K562 (cell line): ENCODE measurements around the gene SH3D21. TPM values are rescaled to one million over a fixed set of nuclear protein-coding genes. Genes with fewer than 3 reads are reported as not detected.

Source experiments
- ATF1 ChIP-seq, 2 experiments: fragments of 450-650 bp in 1 of 2; IDR thresholded peaks; 2 replicates each; pipeline ENCODE4 v1.6.1; 2016; ENCODE audit warnings: missing compliant biosample characterization in 1 of 2, missing genetic modification characterization in 1 of 2
- CC2D1A ChIP-seq: fragments of 450-650 bp; IDR thresholded peaks from 2 replicates; pipeline ENCODE4 v1.6.1; 2017; ENCODE audit warnings: mild to moderate bottlenecking
- CHCHD3 ChIP-seq: fragments of 250-450 bp; sonication (Bioruptor Pico); IDR thresholded peaks from 2 replicates; pipeline ENCODE4 v2.1.2; 2022; ENCODE audit warnings: mild to moderate bottlenecking
- FOXM1 ChIP-seq, 2 experiments: fragments of 450-650 bp in 1 of 2; sonication (generic) in 1 of 2; formaldehyde crosslinking in 1 of 2; IDR thresholded peaks; 2 replicates each; pipeline versions ENCODE4 v1.6.1 to v1.9.0; 2017 to 2022; ENCODE audit warnings: low read depth in 2 of 2, mild to moderate bottlenecking in 2 of 2, missing genetic modification reagents in 1 of 2, moderate library complexity in 1 of 2
- GABPA ChIP-seq: fragments of 200-800 bp; sonication (Bioruptor generic); conservative IDR thresholded peaks from 2 replicates; pipeline ENCODE4 v1.6.1; 2016; ENCODE audit warnings: low read depth, missing genetic modification characterization, missing compliant biosample characterization
- HLTF ChIP-seq: fragments of 450-650 bp; IDR thresholded peaks from 2 replicates; pipeline ENCODE4 v1.6.1; 2016
- JUND ChIP-seq, 2 experiments: IDR thresholded peaks; 2 replicates in 1 of 2; 3 replicates in 1 of 2; pipeline ENCODE4 v1.6.1; 2011; ENCODE audit warnings: borderline replicate concordance in 2 of 2, low read depth in 2 of 2, low read length in 2 of 2, improper control_type of control experiment in 1 of 2, missing biosample characterization in 1 of 2, missing genetic modification characterization in 1 of 2, missing genetic modification reagents in 1 of 2
- L3MBTL2 ChIP-seq: fragments of 450-650 bp; IDR thresholded peaks from 2 replicates; pipeline ENCODE4 v1.6.1; 2016; ENCODE audit warnings: mild to moderate bottlenecking, moderate library complexity
- NR2C1 ChIP-seq, 2 experiments: fragments of 450-650 bp; IDR thresholded peaks; 2 replicates each; pipeline ENCODE4 v1.6.1; 2017; ENCODE audit warnings: mild to moderate bottlenecking in 2 of 2, antibody characterized with exemption in 1 of 2, inconsistent platforms in 1 of 2, missing compliant biosample characterization in 1 of 2, missing genetic modification characterization in 1 of 2
- XRCC4 ChIP-seq: IDR thresholded peaks from one replicate; pipeline ENCODE4 v1.6.1; 2011; ENCODE audit not compliant: insufficient read depth, insufficient read length; ENCODE audit errors: extremely low read depth
- ZNF347 ChIP-seq: fragments of 450-650 bp; formaldehyde crosslinking; IDR thresholded peaks from 2 replicates; pipeline ENCODE4 v1.4.0; 2020; ENCODE audit warnings: low read depth, mild to moderate bottlenecking, moderate library complexity
- ZNF436 ChIP-seq: fragments of 250-450, 450-650 bp; sonication (Bioruptor Pico); formaldehyde crosslinking; IDR thresholded peaks from 2 replicates; pipeline ENCODE4 v1.7.0; 2020; ENCODE audit warnings: mild to moderate bottlenecking
- polyA plus RNA-seq, 8 experiments: library from polyadenylated mRNA; depleted of rRNA in 4 of 8; stranded (reverse) in 5 of 8; unstranded in 3 of 8; fragments of >200 nt; fragmentation: Nextera tagmentation in 2 of 8; fragmentation: Illumina TruSeq in 1 of 8; extraction: Ambion mirVana in 2 of 8; extraction: Trizol in 1 of 8; gene quantifications; 2 replicates each; pipeline versions ENCODE4 v1.2.1 to v1.2.3, GENCODE V29; 2011 to 2014; ENCODE audit warnings: inconsistent platforms in 1 of 8, missing spikeins in 1 of 8
- total RNA-seq, 7 experiments: library from RNA; depleted of rRNA in 6 of 7; stranded (reverse); fragments of >200 nt in 6 of 7; fragmentation: Illumina TruSeq in 2 of 7; extraction: Trizol in 2 of 7; gene quantifications; 2 replicates each; pipeline versions ENCODE4 v1.2.1 to v1.2.3, GENCODE V29; 2011 to 2021; ENCODE audit warnings: low replicate concordance in 1 of 7
- TF ChIP-seq, protein P1 (sequence below): fragments of 250-450 bp; sonication (Bioruptor Pico); IDR thresholded peaks from 2 replicates; pipeline ENCODE4 v1.8.0; 2022; ENCODE audit warnings: moderate library complexity, mild to moderate bottlenecking, inconsistent platforms
- TF ChIP-seq, protein P2 (sequence below): fragments of 450-650 bp; IDR thresholded peaks from 2 replicates; pipeline ENCODE4 v1.6.1; 2016; ENCODE audit warnings: low read depth, mild to moderate bottlenecking, moderate library complexity
- TF ChIP-seq, protein P3 (sequence below), 2 experiments: IDR thresholded peaks in 1 of 2; conservative IDR thresholded peaks in 1 of 2; 2 replicates each; pipeline ENCODE4 v1.6.1; 2016; ENCODE audit warnings: low read depth in 2 of 2, mild to moderate bottlenecking in 1 of 2, missing compliant biosample characterization in 1 of 2, missing genetic modification characterization in 1 of 2, moderate library complexity in 1 of 2
- TF ChIP-seq, protein P4 (sequence below): sonication (generic); formaldehyde crosslinking; IDR thresholded peaks from 2 replicates; pipeline ENCODE4 v1.9.0; 2022; ENCODE audit warnings: mild to moderate bottlenecking, missing genetic modification reagents
- TF ChIP-seq, protein P5 (sequence below): sonication (generic); formaldehyde crosslinking; IDR thresholded peaks from 2 replicates; pipeline ENCODE4 v1.8.0; 2022; ENCODE audit warnings: mild to moderate bottlenecking, missing genetic modification reagents
- TF ChIP-seq, protein P6 (sequence below): fragments of 450-650 bp; IDR thresholded peaks from 2 replicates; pipeline ENCODE4 v1.6.1; 2016; ENCODE audit warnings: antibody characterized with exemption

Gene SH3D21
- total and polyA plus RNA-seq, 9 of the 15 experiments (the other 6 are each of a cell fraction or from before 2014, with no cell fraction given): 0.01 to 4.7 (median 1.8) TPM

DNA sequence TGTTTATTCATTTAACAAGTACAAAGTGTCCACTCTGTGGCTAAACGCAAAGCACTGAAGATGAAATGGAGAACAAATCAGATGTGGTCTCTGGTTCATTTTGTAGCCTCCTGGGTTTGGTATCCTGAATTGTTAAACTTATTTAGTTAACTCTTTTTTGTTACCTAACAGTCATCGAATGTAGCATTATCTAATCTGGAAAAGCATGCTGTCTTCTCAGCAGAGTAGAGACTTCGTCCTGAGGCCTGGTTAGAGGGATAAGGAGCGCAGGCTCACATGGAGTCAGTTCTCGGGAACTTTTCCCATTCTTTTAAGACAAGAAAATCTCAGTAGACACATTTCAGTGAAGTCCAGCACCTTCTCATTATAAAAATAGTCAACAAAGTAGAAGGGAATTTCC, 33.1 kb upstream of the SH3D21 start (continued):
- TF ChIP-seq, protein P1, sequence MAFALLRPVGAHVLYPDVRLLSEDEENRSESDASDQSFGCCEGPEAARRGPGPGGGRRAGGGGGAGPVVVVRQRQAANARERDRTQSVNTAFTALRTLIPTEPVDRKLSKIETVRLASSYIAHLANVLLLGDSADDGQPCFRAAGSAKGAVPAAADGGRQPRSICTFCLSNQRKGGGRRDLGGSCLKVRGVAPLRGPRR (CRISPR knock-in tag): no peak
- TF ChIP-seq FOXM1 (IDR thresholded peaks at IDR 0.05; ENCODE audit: low read depth) (0 out of 2 replicates have a peak, but pooled peaks have one; percentile 63), FOXM1 (CRISPR knock-in tag; IDR thresholded peaks at IDR 0.05; ENCODE audit: low read depth) (no peak), GABPA (tag) (no peak), ZNF436 (CRISPR knock-in tag) (no peak), JUND (IDR thresholded peaks at IDR 0.05; ENCODE audit: borderline replicate concordance, low read depth, low read length) (peak; percentile 40; the same call in 1 of the 2 replicates), JUND (tag; IDR thresholded peaks at IDR 0.05; ENCODE audit: borderline replicate concordance, low read depth, low read length) (no peak; the same call in 2 of the 3 replicates), CC2D1A (no peak; the same call in 1 of the 2 replicates), HLTF (no peak), XRCC4 (no peak), ATF1 (CRISPR knock-in tag; IDR thresholded peaks at IDR 0.05) (no peak), ATF1 (tag; IDR thresholded peaks at IDR 0.05) (no peak), CHCHD3 (no peak), NR2C1 (IDR thresholded peaks at IDR 0.05) (no peak), NR2C1 (tag; IDR thresholded peaks at IDR 0.05) (no peak), ZNF347 (no peak), L3MBTL2 (peak; percentile 88)
- TF ChIP-seq, protein P2, sequence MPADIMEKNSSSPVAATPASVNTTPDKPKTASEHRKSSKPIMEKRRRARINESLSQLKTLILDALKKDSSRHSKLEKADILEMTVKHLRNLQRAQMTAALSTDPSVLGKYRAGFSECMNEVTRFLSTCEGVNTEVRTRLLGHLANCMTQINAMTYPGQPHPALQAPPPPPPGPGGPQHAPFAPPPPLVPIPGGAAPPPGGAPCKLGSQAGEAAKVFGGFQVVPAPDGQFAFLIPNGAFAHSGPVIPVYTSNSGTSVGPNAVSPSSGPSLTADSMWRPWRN: no peak
- TF ChIP-seq, protein P3, sequence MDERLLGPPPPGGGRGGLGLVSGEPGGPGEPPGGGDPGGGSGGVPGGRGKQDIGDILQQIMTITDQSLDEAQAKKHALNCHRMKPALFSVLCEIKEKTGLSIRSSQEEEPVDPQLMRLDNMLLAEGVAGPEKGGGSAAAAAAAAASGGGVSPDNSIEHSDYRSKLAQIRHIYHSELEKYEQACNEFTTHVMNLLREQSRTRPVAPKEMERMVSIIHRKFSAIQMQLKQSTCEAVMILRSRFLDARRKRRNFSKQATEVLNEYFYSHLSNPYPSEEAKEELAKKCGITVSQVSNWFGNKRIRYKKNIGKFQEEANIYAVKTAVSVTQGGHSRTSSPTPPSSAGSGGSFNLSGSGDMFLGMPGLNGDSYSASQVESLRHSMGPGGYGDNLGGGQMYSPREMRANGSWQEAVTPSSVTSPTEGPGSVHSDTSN (CRISPR knock-in tag; IDR thresholded peaks at IDR 0.05; ENCODE audit: low read depth): no peak
- TF ChIP-seq, protein P3 (tag; conservative IDR thresholded peaks at IDR 0.05; ENCODE audit: low read depth): no peak
- TF ChIP-seq, protein P4, sequence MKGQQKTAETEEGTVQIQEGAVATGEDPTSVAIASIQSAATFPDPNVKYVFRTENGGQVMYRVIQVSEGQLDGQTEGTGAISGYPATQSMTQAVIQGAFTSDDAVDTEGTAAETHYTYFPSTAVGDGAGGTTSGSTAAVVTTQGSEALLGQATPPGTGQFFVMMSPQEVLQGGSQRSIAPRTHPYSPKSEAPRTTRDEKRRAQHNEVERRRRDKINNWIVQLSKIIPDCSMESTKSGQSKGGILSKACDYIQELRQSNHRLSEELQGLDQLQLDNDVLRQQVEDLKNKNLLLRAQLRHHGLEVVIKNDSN (CRISPR knock-in tag): no peak
- TF ChIP-seq, protein P5, sequence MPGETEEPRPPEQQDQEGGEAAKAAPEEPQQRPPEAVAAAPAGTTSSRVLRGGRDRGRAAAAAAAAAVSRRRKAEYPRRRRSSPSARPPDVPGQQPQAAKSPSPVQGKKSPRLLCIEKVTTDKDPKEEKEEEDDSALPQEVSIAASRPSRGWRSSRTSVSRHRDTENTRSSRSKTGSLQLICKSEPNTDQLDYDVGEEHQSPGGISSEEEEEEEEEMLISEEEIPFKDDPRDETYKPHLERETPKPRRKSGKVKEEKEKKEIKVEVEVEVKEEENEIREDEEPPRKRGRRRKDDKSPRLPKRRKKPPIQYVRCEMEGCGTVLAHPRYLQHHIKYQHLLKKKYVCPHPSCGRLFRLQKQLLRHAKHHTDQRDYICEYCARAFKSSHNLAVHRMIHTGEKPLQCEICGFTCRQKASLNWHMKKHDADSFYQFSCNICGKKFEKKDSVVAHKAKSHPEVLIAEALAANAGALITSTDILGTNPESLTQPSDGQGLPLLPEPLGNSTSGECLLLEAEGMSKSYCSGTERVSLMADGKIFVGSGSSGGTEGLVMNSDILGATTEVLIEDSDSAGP: no peak
- TF ChIP-seq, protein P6, sequence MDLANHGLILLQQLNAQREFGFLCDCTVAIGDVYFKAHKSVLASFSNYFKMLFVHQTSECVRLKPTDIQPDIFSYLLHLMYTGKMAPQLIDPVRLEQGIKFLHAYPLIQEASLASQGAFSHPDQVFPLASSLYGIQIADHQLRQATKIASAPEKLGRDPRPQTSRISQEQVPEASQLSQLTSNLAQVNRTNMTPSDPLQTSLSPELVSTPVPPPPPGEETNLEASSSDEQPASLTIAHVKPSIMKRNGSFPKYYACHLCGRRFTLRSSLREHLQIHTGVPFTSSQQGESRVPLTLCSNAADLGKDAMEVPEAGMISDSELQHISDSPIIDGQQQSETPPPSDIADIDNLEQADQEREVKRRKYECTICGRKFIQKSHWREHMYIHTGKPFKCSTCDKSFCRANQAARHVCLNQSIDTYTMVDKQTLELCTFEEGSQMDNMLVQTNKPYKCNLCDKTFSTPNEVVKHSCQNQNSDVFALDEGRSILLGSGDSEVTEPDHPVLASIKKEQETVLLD: no peak
